PFSK-1 (cell line): ENCODE results near the gene ARMC6.

Experiments used
- POLR2AphosphoS5 ChIP-seq: IDR thresholded peaks from 2 replicates; pipeline ENCODE4 v1.6.1; 2012; ENCODE audit warnings: low read depth, mild to moderate bottlenecking, control low read depth, low read length, moderate library complexity
- TAF1 ChIP-seq: IDR thresholded peaks from 2 replicates; pipeline ENCODE4 v1.6.1; 2012; ENCODE audit warnings: low read length, control low read depth, borderline replicate concordance; ENCODE audit not compliant: insufficient read depth

- TF ChIP-seq TAF1 (no peak), POLR2AphosphoS5 (no peak)
Observed at GRCh38 chr19:19059837-19060611, 26.6 kb downstream of the ARMC6 start.
